Activated naive CD4-positive, alpha-beta T cell (primary cell): ENCODE data around the gene MMP17.

ENCODE experiments used
- DNase-seq, 4 experiments: peaks; one replicate each; lab custom pipeline; 2025; lab: John Stamatoyannopoulos, UW

MMP17 gene

DNA sequence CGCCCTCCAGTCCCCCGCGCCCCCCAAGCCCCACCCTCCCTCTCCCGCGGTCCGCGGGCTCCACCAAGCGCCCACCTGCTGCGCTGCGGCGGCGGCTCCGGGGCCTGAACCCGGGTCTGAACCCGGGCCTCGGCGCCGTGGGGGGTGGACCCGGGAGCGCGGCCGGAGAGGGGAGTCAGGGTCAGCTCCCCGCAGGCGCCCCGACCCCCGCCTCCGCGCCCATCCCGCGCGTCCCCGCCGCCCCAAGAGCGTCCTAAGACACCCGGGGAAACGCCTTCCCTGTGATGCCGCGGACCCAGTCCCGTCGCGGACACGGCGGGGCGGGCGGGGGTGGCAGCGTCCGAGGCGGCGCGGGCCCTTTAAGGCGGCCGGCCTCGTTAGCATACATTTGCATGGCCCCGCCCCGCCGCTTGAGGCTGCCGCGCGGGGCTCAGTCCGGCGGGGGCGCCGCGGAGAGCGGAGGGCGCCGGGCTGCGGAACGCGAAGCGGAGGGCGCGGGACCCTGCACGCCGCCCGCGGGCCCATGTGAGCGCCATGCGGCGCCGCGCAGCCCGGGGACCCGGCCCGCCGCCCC, at the start of gene MMP17:
TSS of gene MMP17 (plus strand) at position 433 of the 574 bp plus-strand sequence. CDS start at position 535, 102 bp downstream.
- no peak for DNase-seq

DNA sequence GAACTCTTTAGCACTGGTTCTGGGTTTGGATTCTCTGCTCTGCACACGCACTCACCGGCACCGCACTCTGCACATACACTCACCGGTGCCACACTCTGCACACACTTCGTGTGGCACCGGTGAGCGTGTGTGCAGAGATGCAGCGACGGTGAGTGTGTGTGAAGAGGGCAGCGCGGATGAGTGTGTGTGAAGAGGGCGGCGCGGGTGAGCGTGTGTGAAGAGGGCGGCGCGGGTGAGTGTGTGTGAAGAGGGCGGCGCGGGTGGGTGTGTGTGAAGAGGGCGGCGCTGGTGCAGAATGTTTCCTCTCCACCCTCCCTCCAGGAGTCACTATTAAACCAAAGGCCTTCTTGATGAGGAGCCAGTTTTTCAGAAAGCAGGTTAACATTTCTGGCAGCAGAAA, 49.2 kb upstream of the MMP17 start:
- no peak for DNase-seq

DNA sequence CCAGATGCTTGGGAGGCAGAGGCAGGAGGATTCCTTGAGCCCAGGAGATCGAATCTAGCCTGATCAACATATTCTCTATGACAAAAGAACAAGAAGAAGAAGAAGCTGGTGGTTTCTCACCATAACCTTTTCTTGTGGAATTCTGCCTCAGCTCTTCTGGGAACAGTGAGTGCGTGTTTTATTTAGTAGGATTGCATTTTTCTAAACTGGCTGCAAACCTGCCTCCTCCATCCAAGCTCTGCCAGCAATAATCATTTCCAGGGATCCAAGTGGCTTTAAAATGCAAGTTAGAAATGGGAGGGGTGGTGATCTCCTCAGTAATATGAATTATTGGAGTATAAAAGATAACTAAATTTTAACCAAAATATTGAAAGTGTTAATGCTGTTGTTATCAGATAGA, 46.1 kb upstream of the MMP17 start:
- no peak for DNase-seq

DNA sequence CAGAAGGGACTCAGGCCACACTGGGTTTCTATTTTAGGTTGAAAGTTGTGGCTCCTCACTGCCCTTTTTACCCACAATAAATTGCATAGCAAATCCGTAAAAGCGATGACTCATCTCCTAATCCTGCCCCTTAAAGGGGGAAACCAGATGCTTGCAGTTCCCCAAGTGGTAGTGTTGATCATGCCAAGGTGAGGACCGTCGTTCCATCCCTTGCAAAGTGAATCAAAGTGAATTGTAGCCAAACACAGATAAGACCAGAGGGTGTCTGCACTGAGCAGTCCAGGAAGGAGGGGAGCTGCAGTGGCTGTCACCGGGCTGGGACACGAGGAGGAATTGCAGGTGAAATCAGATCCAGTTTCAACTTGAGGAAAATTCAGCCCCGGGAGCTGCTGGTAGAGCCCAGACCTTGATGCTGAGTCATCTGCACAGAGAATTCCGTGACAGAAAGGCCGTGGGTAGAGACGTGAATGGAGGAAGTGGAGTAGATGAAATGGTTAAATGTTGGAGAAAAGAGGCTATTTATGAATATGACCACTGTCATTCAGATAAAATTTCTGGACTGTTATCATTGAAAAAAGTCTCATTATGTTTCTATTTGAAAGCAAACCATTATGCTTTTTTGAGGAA, 44.2 kb upstream of the MMP17 start:
- no peak for DNase-seq

DNA sequence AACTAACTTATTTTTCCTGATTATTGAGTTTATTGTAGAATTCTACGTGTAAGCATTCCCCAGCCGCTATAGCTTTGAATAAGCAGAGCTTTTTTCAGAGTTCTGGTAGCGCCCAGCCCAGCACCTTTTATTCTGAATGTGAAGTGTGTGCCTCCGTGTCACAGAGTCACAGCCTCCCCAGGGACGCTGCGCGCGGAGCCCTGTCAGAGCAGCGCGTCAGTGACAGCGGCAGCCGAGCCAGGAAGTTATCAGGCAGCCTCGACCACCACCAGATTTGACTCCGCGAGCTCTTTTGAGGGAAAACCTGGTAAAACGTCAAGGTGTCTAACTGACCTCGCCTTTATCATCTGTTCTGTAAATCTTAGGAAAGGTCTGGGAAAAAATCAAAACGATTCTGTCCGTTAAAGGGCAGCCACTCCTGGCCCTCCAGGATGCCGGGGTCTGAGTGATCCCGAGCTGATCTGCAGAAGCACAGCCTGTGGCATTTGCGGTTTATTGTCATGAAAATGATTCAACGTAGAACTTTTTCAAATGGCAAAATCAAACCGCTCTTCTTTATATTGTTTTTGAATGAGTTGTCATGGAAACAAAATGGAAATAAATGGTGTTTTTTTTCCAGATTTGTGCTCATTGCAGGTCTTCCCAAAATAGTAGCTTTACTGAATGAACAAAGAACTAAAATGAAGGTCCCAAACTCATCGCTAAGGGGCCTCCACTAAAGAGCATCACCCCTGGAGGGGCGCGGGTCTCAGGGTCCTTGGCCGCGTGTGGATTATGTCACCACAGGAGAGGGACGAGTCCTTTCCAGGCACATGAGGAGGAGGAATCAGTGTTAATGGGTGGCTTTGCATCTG, 43.1 kb upstream of the MMP17 start:
- DNase-seq = no peak

DNA sequence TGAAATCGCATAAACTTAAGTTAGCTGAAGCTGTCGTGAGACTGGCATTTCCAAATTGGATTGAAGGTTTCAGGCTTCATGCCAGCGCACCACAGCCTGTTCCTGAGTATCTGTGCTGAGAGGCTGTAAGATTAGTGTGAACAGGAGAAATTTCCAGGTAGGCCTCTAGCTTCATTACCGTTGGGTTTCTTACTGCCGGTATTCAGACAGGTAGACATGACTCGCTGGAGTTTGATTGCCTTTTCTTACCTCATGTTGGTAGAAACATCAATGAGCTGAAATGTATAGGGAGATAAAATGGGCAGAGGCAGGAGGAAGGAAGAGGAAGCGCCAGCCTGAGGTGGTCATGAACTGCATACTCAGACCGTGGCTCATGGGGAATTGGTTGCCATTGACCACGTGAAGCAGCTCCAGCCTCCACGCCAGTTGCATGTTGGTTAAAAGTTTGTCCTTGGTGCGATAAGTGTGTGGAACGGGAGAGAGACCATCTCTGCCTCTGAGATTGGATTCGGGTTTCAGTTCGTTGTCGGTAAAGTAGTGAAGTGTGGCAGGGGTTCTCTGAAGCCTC, 42.3 kb upstream of the MMP17 start:
- no peak for DNase-seq

DNA sequence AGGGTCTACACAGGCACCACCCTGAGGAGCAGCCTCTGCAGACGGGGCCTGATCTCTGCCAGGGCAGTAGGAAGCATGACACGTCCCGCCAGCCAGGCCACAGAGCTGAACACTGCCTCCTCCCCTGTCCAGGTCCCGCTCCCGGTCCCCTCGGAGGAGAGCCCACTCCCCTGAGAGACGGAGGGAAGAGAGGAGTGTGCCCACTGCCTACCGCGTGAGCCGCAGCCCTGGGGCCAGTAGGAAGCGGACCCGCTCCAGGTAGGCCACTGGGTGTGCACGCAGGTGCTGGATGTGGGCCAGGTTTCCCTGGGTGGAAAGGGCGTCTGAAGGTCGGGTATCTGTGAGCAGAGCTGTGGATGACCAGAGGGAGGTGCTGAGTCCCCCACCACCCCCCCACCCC, 41.9 kb upstream of the MMP17 start:
- DNase-seq = no peak

DNA sequence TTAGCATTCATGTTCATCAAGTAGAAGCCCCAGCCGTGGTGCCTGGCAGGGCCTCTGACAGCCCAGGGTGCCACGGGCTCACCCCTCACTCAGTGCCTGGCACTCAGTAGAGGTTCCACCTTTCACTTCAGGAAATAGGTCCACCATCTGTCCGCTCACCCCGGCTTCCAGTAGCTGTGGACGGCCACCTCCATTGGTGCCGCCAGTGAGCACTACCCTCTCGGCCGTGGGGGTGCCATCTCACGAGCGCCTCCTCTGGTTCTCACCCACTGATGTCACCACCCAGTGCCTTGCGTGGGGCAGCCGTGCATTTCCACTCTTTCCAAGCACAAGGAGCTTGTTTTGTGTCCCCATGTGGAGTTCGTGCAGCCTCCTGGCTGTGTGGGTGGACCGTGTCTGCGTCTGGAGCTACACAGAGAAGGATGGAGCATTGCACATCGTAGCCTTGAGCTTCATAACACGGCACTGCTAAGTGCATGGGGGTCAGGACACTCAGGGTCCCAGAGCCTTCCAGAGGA, 41.0 kb upstream of the MMP17 start:
- DNase-seq = no peak

DNA sequence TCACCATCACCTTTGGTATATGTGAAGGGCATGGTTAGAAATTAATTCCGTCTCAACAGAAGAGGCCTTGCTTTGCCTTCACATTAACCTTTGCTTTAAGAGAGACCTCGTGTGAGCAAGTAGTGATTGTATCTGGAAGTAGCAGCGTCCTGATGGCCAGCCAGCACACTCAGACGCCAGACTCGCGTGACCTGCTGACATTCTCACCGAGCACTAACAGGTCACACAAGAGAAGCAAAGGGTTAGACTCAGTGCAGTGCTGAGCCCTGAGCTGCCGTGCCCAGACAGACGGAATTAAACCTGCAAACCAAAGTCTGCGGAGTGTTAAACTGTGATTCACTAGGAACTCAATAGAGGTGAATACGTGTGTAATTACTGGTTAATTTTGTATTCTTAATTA, 40.1 kb upstream of the MMP17 start:
- DNase-seq = no peak

DNA sequence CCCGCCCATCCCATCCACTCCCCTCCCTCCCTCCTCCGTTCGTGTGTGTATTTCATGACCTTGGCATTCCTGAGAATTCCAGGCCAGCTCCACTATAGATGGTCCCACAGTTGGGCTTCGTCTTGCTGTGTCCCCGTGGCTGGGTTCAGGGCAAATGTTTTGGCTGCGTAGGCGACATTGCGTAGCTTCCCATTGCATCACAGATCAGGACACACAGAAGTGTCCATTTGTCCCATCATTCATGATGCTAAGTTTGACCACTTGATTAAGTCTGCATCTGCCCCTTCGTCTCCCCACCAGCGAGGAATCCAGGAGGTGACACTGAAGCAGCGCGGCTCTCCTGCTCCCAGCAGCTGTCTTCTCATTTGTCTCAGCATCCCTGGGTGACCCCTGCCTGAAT, 38.6 kb upstream of the MMP17 start:
- no peak for DNase-seq

DNA sequence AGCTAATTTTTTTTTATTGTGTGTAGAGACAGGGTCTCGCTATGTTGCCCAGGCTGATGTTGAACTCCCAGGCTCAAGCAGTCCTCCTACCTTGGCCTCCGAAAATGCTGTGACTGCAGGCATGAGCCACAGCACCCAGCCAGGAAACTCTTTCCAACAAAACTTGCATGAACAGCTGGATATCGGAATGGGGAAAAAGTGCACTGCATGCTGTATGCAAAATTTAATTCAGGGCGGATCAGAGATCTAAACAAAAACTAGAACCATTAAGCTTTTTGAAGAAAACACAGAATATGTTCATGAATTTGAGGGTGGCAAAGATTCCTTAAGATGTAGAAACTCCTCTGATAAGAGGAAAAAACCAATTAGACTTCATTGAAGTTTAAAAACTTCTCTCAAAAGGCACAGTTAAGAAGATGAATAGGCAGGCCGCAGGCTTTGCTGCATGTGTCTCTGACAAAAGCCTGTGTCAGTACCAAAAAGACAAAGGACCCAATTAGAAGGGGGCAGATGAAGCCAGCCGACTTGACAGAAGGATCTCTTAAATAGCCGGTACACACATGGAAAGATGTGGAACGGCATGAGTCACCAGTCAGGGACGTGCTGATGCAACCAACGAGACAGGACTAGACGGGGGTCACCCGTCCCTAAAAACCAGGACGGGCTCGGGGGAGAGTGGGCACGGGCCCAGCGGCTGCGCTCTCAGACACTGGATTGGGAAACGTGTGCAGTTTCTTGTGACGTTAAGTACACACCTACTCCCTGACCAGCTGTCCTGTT, 34.8 kb upstream of the MMP17 start:
- DNase-seq = no peak

DNA sequence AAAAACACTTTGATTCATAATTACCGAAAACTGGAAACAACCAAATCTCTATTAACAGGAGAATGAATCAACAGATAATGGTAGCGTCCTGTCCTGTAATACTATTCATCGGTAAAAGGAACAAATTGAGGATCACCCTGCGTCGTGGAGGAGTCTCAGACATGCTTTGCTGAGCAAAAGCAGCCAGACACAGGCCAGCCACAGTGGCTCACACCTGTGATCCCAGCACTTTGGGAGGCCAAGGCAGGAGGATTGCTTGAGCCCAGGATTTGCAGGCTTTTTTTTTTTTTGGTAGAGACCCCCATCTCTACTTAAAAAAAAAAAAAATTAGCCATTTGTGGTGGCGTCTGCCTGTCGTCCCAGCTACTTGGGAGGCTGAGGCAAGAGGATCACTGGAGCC, 34.1 kb upstream of the MMP17 start:
- DNase-seq = no peak

DNA sequence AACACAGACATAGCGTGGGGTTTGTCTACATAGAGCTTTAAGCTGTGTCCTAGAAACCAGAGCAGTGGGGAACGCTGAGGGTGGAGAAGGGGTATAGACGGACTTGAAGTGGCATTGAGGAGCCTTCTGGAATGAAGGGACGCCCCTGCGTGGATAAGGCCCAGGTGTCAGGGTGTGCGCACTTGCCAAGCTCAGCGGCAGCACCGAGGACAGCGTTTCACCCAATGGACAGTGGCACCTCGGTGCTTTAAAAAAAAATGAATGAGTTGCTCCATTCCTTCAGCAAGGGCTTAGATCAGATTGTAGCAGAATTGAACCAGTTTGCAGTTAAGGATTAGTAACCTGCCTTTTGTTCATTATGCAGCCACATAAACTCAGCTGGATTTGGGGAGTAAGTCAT, 33.6 kb upstream of the MMP17 start:
- DNase-seq = no peak

DNA sequence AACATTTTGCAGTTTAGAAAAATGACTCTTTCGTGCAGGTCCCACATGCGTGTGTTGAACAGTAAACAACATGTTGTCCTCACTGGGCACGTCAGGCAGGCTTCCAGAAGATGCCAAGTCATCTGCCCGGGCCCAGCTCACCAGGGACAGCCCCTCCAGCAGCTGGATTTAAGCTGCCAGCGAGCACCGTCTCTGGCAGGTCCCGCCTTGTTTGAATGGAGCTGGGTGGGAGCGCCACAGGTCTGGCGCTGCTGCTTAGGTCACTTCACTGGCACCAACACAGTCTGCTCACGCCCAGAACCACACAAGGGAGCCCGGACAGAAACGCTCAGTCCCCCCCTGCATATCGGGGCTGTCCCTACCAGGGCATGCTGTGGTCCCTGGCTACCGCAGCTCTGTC, 33.1 kb upstream of the MMP17 start:
- no peak for DNase-seq

DNA sequence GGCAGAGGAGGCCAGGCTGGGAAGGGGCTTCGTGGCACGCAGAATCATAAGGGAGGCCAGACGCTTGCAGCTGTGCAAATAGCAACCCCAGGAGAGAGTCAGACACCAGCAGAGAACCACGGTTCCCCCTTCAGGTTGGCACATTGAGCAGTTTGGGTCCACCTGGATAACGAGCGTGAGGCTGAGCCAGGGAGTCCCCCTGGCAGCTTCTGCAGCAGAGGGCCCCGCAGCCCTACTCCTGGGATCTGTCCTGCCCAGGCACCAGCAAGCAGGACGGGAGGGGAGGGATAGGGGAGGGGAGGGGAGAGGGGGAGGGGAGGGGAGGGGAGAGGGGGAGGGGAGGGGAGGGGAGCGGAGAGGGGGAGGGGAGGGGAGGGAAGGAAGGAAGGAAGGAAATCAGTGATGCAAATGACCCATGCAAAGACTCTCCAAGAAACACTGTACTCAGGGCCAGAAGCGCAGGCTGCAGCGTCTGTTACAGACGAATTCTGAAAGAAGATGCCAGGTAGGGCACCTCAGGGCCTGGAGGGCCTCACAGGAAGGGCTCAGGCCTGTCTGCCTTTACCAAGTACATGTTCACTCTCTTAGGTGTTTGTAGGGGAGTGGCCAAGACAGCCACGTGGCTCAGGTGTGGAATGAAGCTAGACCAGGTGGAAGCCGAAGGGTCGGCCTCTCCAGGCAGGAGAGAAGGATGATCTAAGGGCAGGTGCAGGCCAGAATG, 32.3 kb upstream of the MMP17 start:
- DNase-seq = no peak

DNA sequence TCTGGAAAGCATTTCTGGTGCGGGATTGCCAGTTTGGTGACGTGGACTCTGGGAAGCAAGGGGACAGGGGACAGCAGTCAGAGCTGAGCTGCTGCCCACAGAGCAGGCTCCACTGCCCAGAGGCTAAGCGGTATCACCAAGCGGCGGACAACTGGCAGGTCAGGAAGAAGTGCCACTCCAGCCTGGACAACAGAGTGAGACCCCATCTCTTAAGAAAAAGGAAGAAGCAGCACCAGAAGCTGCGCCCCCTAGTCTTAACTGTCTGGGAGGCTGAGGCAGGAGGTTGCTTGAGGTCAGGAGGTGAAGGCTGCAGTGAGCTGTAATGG, 31.8 kb upstream of the MMP17 start:
- no peak for DNase-seq

DNA sequence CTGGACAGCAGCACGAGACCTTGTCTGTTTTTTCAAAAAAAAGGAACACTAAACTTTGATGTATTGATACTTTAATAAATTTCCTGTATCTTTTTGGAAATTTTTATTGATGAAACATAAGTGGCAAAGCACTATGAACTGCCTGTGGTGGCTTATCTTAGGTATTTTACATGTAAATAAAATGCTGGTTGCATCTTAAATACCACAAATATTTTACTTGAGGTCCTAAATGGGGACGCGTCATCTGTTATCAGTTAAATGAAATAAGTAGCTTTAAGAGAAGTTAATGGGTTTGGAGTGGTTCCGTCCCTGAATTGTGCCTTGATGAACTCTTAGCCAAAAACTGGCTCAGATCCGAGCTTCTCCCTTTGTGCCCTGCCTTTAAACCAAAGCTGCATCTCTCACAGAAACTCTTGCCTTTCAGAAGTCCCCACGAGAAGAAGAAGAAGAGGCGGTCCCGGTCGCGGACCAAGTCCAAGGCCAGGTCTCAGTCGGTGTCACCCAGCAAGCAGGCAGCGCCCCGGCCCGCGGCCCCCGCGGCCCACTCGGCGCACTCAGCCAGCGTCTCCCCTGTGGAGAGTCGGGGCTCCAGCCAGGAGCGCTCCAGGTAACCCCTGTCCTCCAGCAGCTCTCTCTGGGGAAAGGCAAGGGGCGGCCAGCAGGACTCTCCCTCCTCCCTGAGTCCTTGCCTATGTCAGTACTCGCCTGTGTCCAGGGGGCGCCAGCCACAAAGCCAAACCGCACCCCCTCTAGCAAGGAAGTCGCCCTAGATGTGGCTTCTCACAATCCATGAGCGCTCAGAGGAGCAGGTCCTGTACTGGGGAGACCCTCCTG, 31.2 kb upstream of the MMP17 start:
- no peak for DNase-seq

DNA sequence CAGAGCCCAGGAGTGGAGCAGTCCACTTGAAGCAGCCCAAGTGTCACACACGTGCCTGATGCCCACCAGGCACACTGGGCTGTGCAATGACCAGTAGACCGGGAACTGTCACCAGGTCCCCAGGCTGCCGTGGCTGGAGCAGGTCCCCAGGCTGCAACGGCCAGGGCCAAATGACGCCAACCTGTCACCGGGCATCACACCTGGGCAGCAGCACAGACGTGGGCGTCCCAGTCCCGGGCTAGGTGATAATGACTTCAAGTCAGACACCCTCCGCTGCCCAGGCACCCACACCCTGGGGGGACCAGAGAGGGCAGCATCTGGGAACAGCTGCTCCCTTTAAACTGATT, 30.6 kb upstream of the MMP17 start:
- no peak for DNase-seq

DNA sequence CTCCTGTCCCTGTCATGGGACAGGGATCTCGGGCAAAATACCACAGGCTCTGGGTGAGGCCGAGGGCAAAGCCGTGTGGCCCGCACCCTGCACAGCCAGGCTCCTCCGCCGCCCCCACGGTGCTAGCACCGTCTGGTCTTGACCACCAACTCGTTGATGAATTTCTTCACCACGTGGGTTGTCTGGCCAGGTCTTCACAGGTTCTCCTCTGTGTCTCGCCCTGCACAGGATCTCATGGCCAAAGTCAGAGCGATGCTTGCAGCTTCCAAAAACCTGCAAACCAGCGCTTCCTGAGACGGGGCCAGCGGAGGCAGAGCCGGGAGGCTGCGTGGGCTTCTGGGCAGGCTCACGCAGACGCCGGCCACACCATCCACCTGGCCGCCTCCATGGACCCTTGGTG, 29.0 kb upstream of the MMP17 start:
- no peak for DNase-seq

DNA sequence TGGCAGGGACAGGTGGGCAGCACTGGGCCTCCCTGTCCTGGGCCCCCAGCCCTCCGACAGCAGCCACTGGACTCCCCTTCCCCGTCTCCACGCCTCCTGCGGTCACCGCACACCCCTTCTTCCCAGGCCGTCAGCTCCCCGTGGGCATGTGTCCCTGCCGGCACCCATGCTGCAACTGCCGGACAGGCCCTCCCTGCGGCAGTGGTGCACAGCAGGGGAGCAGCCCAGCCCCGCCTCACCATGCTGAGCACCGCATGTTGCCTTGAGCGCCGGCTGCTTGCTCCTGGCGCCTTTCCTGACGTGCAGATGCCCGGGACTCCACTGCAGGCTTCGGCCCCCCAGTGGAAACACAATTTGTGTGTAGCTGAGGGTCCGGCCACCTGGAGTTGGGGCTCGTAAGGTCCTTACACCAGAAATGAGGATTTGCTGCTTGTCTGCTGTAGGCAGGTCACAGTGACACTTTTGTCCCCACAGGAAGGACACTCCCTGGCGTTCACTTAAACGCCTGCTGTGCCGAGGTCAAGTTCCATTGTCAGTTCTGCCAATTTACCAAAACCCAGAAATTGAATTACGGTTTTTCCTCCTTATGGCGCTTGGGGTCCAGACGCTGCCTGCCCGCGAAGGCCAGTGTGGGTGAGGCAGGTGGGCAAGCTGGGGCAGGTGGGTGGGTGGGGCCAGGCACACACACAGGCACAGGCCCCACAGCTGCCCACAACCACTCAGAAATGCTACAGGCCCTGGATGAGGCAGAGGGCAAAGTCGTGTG, 28.2 kb upstream of the MMP17 start:
- no peak for DNase-seq
